Esophagus squamous epithelium (tissue), 4 donors: ENCODE data around the gene SERHL2.

Experiments used
- POLR2A ChIP-seq, 4 donors: fragments of 450-650 bp; IDR thresholded peaks; one replicate each; pipeline ENCODE4 v1.6.1; 2017; ENCODE audit warnings: antibody characterized with exemption in 4 of 4, mild to moderate bottlenecking in 4 of 4, moderate library complexity in 3 of 4
- TF ChIP-seq, protein P1 (sequence below), 6 experiments: fragments of 450-650 bp in 4 of 6; fragments of 200-600 bp in 2 of 6; sonication (generic) in 2 of 6; IDR thresholded peaks; one replicate each; pipeline ENCODE4 v1.5.1; 2016 to 2019; ENCODE audit warnings: antibody characterized with exemption in 6 of 6, mild to moderate bottlenecking in 4 of 6, moderate library complexity in 4 of 6

GRCh38 chr22:42586381-42586780, 32.6 kb downstream of the SERHL2 start:
- no peak for TF ChIP-seq POLR2A (IDR thresholded peaks at IDR 0.05)
- TF ChIP-seq, protein P1, sequence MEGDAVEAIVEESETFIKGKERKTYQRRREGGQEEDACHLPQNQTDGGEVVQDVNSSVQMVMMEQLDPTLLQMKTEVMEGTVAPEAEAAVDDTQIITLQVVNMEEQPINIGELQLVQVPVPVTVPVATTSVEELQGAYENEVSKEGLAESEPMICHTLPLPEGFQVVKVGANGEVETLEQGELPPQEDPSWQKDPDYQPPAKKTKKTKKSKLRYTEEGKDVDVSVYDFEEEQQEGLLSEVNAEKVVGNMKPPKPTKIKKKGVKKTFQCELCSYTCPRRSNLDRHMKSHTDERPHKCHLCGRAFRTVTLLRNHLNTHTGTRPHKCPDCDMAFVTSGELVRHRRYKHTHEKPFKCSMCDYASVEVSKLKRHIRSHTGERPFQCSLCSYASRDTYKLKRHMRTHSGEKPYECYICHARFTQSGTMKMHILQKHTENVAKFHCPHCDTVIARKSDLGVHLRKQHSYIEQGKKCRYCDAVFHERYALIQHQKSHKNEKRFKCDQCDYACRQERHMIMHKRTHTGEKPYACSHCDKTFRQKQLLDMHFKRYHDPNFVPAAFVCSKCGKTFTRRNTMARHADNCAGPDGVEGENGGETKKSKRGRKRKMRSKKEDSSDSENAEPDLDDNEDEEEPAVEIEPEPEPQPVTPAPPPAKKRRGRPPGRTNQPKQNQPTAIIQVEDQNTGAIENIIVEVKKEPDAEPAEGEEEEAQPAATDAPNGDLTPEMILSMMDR (IDR thresholded peaks at IDR 0.05), result no peak
